SKM-1 (cell line): ENCODE data around the gene TRAPPC2L.

ENCODE experiments used
- DNase-seq: peaks from one replicate; lab custom pipeline; 2025; ENCODE audit not compliant: unreplicated experiment; lab: John Stamatoyannopoulos, UW

The TRAPPC2L gene

GRCh38 chr16:88906535-88907105 is 49.7 kb downstream of the TRAPPC2L start:
- no peak for DNase-seq

GRCh38 chr16:88907768-88908167 is 50.8 kb downstream of the TRAPPC2L start:
- DNase-seq = no peak

GRCh38 chr16:88908307-88908706 is 51.4 kb downstream of the TRAPPC2L start:
- DNase-seq = no peak

- no peak for DNase-seq
These were observed 52.7 kb downstream of the TRAPPC2L start for GRCh38 chr16:88909431-88910210.

GRCh38 chr16:88910284-88911135 is 53.6 kb downstream of the TRAPPC2L start:
- no peak for DNase-seq

- no peak for DNase-seq
These were observed 54.4 kb downstream of the TRAPPC2L start for GRCh38 chr16:88911136-88911945.

- DNase-seq = no peak
These were observed 55.0 kb downstream of the TRAPPC2L start for GRCh38 chr16:88911946-88912310.
